Liver (tissue), 3 donors: ENCODE measurements around the gene TPD52L1.

Experiments
- CTCF ChIP-seq: fragments of 150-350 bp; IDR thresholded peaks from 2 replicates; pipeline ENCODE4 v1.5.1; 2017; ENCODE audit warnings: improper control_type of control experiment, low read depth, low read length; ENCODE audit not compliant: missing input control
- GABPA ChIP-seq, 2 donors: IDR thresholded peaks in 1 of 2; conservative IDR thresholded peaks in 1 of 2; 2 replicates each; pipeline ENCODE4 v1.6.1; 2016; ENCODE audit warnings: antibody characterized with exemption in 2 of 2, mild to moderate bottlenecking in 1 of 2, moderate library complexity in 1 of 2
- YY1 ChIP-seq: IDR thresholded peaks from 2 replicates; pipeline ENCODE4 v1.6.1; 2016; ENCODE audit warnings: antibody characterized with exemption, mild to moderate bottlenecking
- donor health status: healthy.
- donor health status: healthy.

- TF ChIP-seq CTCF = no peak
- TF ChIP-seq GABPA (IDR thresholded peaks at IDR 0.05 in 1 of 2, conservative IDR thresholded peaks at IDR 0.05 in 1 of 2) = no peak
- no peak for TF ChIP-seq YY1
These were observed 4.2 kb downstream of the TPD52L1 start for GRCh38 chr6:125157725-125158124.
